MCF 10A (cell line): Measurements from ENCODE around the gene LLCFC1. TPM values are rescaled to one million over a fixed set of nuclear protein-coding genes. Genes with fewer than 3 reads are reported as not detected.
A peak's percentile ranks its signal among the peaks of the same experiment; 100 is the strongest.

ENCODE experiments used
- BruUV-seq: library from RNA; stranded (reverse); fragments of 400-500 nt; replicated peaks from 2 replicates; lab custom pipeline; 2021; lab: Mats Ljungman, UMichigan
- CTCF ChIA-PET: fragments of 300-600 bp; sonication (Branson Sonifier 250); formaldehyde crosslinking; extraction: SDS; loops from one replicate; lab custom pipeline; 2021; ENCODE audit warnings: antibody characterized with exemption, inconsistent platforms; lab: Yijun Ruan, JAX
- POLR2A ChIA-PET: fragments of 300-600, 350-650 bp; sonication (Branson Sonifier 250); formaldehyde crosslinking; extraction: SDS; loops from one replicate; lab custom pipeline; 2020; ENCODE audit warnings: antibody characterized with exemption, inconsistent platforms; lab: Yijun Ruan, JAX
- DNase-seq: peaks from one replicate; pipeline ENCODE4 v3.0.0-alpha.2; 2018; ENCODE audit not compliant: unreplicated experiment
- H3K27ac Mint-ChIP-seq: one replicate; pipeline ENCODE4 v1.8.0; 2022; ENCODE audit warnings: mild to moderate bottlenecking, low read depth, mixed read lengths; ENCODE audit not compliant: unreplicated experiment
- H3K27me3 Mint-ChIP-seq: one replicate; pipeline ENCODE4 v1.8.0; 2022; ENCODE audit warnings: mixed read lengths; ENCODE audit not compliant: insufficient read depth, unreplicated experiment
- H3K36me3 Mint-ChIP-seq: one replicate; pipeline ENCODE4 v1.8.0; 2022; ENCODE audit warnings: mild to moderate bottlenecking, moderate library complexity, mixed read lengths; ENCODE audit not compliant: insufficient read depth, unreplicated experiment
- H3K4me1 Mint-ChIP-seq: one replicate; pipeline ENCODE4 v1.8.0; 2022; ENCODE audit warnings: mixed read lengths; ENCODE audit not compliant: insufficient read depth, unreplicated experiment
- H3K4me3 Mint-ChIP-seq: one replicate; pipeline ENCODE4 v1.8.0; 2022; ENCODE audit warnings: mild to moderate bottlenecking, moderate library complexity, mixed read lengths; ENCODE audit not compliant: unreplicated experiment
- H3K9me3 Mint-ChIP-seq: one replicate; pipeline ENCODE4 v1.8.0; 2022; ENCODE audit warnings: mixed read lengths; ENCODE audit not compliant: unreplicated experiment
- CTCF ChIP-seq: fragments of 200-600 bp; IDR thresholded peaks from one replicate; pipeline ENCODE4 v1.8.0; 2022; ENCODE audit warnings: antibody characterized with exemption, mild to moderate bottlenecking; ENCODE audit not compliant: unreplicated experiment
- intact Hi-C: fragments of 100-400 bp; cut with micrococcal nuclease; formaldehyde crosslinking; loops from 2 replicates; pipeline ENCODE4 v1.14.1; 2022
- total RNA-seq: library from RNA; stranded (reverse); gene quantifications from 2 replicates; pipeline ENCODE4 v1.2.3, GENCODE V29; 2022

Gene LLCFC1
- total RNA-seq, 1 experiment from 2014 or later = not detected

GRCh38 chr7:142957723-142958122 is 18.4 kb downstream of the LLCFC1 start:
- TF ChIP-seq CTCF = no peak
- Mint-ChIP-seq H3K4me1 (no peaks in the 10 kb centered on the region), H3K27me3 (peaks cover 42% of the 10 kb centered on the region), H3K27ac (no peak overlapping the region), H3K36me3 (no peaks in the 10 kb centered on the region), H3K9me3 (peaks cover 30% of the 10 kb centered on the region), H3K4me3 (no peak overlapping the region)
- intact Hi-C loops = no loop called here
- CTCF ChIA-PET = interaction anchor here (0.7 to 1.0 kb wide), 3 partner anchors 24 to 258 kb away, joined by 3 to 4 read pairs (median 3); partner anchors contain the start of gene TRPV5
- BruUV-seq = no TSS peak
- POLR2A ChIA-PET = interaction anchor here (0.8 to 1.2 kb wide), 2 partner anchors 24 to 25 kb away, joined by 3 read pairs; partner anchors contain the start of gene TRPV5
- peak; percentile 26 for DNase-seq

GRCh38 chr7:142959202-142959601 is 19.9 kb downstream of the LLCFC1 start:
- DNase-seq = no peak
- Mint-ChIP-seq H3K4me1 (no peaks in the 10 kb centered on the region), H3K36me3 (no peaks in the 10 kb centered on the region), H3K27ac (no peak overlapping the region), H3K4me3 (no peak overlapping the region), H3K9me3 (peaks cover 16% of the 10 kb centered on the region), H3K27me3 (peaks cover 42% of the 10 kb centered on the region)
- no TSS peak for BruUV-seq
- ChIA-PET CTCF (interaction anchor here (1.2 kb wide), 1 partner anchor 78 kb away, joined by 5 read pairs; no protein-coding TSS in a partner anchor), POLR2A (no interaction called here)
- intact Hi-C loops = no loop called here
- TF ChIP-seq CTCF = no peak

- CTCF ChIA-PET = interaction anchor here (0.6 to 2.0 kb wide), 10 partner anchors 10 to 93 kb away, joined by 3 to 10 read pairs (median 4); no protein-coding TSS in a partner anchor
- intact Hi-C loops = no loop called here
- Mint-ChIP-seq H3K4me1 (no peaks in the 10 kb centered on the region), H3K36me3 (no peaks in the 10 kb centered on the region), H3K9me3 (peaks cover 4% of the 10 kb centered on the region), H3K27me3 (peaks cover 55% of the 10 kb centered on the region), H3K4me3 (no peak overlapping the region), H3K27ac (no peak overlapping the region)
- POLR2A ChIA-PET = interaction anchor here (0.6 kb wide), 1 partner anchor 328 kb away, joined by 3 read pairs; no protein-coding TSS in a partner anchor
- peak; percentile 37 for DNase-seq
- TF ChIP-seq CTCF = no peak
- no TSS peak for BruUV-seq
These were observed 21.8 kb downstream of the LLCFC1 start for GRCh38 chr7:142960955-142961512.

GRCh38 chr7:142961595-142961972 is 22.3 kb downstream of the LLCFC1 start:
- no peak for DNase-seq
- Mint-ChIP-seq H3K27ac (no peak overlapping the region), H3K36me3 (no peaks in the 10 kb centered on the region), H3K9me3 (no peaks in the 10 kb centered on the region), H3K4me3 (no peak overlapping the region), H3K27me3 (peaks cover 55% of the 10 kb centered on the region), H3K4me1 (no peaks in the 10 kb centered on the region)
- intact Hi-C loops = no loop called here
- ChIA-PET CTCF (interaction anchor here (0.6 to 2.0 kb wide), 5 partner anchors 15 to 81 kb away, joined by 3 to 10 read pairs (median 4); no protein-coding TSS in a partner anchor), POLR2A (interaction anchor here (0.6 kb wide), 1 partner anchor 329 kb away, joined by 3 read pairs; no protein-coding TSS in a partner anchor)
- BruUV-seq = no TSS peak
- no peak for TF ChIP-seq CTCF
